ENCODE results near the gene RASGRP3. TPM values are rescaled to one million over a fixed set of nuclear protein-coding genes. Genes with fewer than 3 reads are reported as not detected.

RASGRP3 gene
- total and polyA plus RNA-seq, 2 of the 13 experiments (the other 11 are each of a cell fraction or from before 2014, with no cell fraction given) = 0.01 TPM; not detected in 1

DNA sequence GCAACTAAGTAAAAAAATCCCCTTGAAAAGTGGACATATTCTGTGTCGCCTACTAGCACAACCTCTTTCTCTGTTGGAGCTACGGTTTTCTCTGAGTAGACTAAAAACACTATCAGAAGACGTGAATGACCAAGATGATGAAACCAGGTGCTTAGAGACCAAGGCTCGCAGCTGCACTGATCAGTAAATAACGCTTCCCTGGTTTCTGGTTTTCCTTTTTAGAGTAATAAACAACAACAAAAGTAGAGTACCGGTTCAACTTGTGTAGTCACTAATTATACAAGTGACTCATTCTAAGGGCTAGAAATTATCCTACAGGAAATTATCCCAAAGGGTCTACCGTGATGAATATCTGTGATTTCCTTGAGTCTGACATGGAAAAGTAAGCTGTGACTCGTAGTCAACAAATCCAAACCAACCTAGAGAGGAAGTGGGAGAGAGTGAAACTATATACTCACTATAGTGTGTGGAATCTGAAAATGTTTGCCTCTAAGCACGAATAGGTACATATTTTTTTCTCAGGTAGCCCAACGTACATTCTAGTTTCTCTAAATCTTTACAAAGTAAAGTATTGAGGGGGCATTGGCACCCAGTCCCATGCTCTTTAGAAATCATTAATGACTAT is 17.8 kb downstream of the RASGRP3 start:
- Histone ChIP-seq H3K4me2 (ENCODE audit: low read depth, low read length) (no peak overlapping the region), H3K9ac (ENCODE audit: insufficient read depth, low read depth, low read length) (no peak overlapping the region), H3K4me1 (ENCODE audit: insufficient read depth, low read length) (no peaks in the 10 kb centered on the region), H3K27ac (ENCODE audit: extremely low read length, insufficient read depth, low read length) (no peak overlapping the region), H3K4me3 (replicated peaks in 1 of 3; ENCODE audit: insufficient read depth in 1 of 3, low read depth in 2 of 3, low read length in 3 of 3) (no peak overlapping the region), H2AFZ (ENCODE audit: low read length) (no peak overlapping the region), H3K27me3 (ENCODE audit: control insufficient read depth in 1 of 2, insufficient read depth in 2 of 2, low read length in 2 of 2) (0 out of 5 replicates have a peak, but pooled peaks cover 0 to 5% of the 10 kb centered on the region in 2 experiments), H3K9me3 (ENCODE audit: low read length) (no peaks in the 10 kb centered on the region), H3K36me3 (replicated peaks in 1 of 2; ENCODE audit: control insufficient read depth in 1 of 2, insufficient read depth in 2 of 2, low read length in 2 of 2) (no peaks in the 10 kb centered on the region), H4K20me1 (ENCODE audit: insufficient read depth, low read length) (no peaks in the 10 kb centered on the region), H3K79me2 (ENCODE audit: insufficient read depth, low read length) (no peaks in the 10 kb centered on the region)
- DNase-seq (ENCODE audit: low spot score) (no peak), FAIRE-seq (no peak), ATAC-seq (no peak)
- in situ Hi-C loops (cut with HindIII; ENCODE audit: extremely low pct_ligation_motif_present, low pct_unique_long_range_greater_than_20kb) (no loop called here), intact Hi-C loops (cut with micrococcal nuclease; ENCODE audit: unreplicated experiment) (no loop called here)
- BruUV-seq (replicated peaks) = no TSS peak
- ChIA-PET CTCF (ENCODE audit: low intra/inter-chr PET ratio, low total read pairs) (no interaction called here), POLR2A (no interaction called here)
- TF ChIP-seq ZNF432 (CRISPR knock-in tag; IDR thresholded peaks at IDR 0.05; ENCODE audit: borderline replicate concordance) (no peak), PHF21A (CRISPR knock-in tag; IDR thresholded peaks at IDR 0.05) (no peak), ZNF557 (CRISPR knock-in tag; IDR thresholded peaks at IDR 0.05) (no peak), STAT5B (CRISPR knock-in tag; IDR thresholded peaks at IDR 0.05) (no peak), GATAD1 (CRISPR knock-in tag; IDR thresholded peaks at IDR 0.05) (no peak), ZNF121 (CRISPR knock-in tag; IDR thresholded peaks at IDR 0.05) (no peak), ZNF33A (CRISPR knock-in tag; IDR thresholded peaks at IDR 0.05; ENCODE audit: borderline replicate concordance) (no peak), NFE2L2 (IDR thresholded peaks at IDR 0.05; ENCODE audit: low read length) (no peak), NFYB (CRISPR knock-in tag; IDR thresholded peaks at IDR 0.05) (no peak), HNRNPL (IDR thresholded peaks at IDR 0.05; ENCODE audit: low read depth, low read length) (no peak)
- TF ChIP-seq, protein P1, sequence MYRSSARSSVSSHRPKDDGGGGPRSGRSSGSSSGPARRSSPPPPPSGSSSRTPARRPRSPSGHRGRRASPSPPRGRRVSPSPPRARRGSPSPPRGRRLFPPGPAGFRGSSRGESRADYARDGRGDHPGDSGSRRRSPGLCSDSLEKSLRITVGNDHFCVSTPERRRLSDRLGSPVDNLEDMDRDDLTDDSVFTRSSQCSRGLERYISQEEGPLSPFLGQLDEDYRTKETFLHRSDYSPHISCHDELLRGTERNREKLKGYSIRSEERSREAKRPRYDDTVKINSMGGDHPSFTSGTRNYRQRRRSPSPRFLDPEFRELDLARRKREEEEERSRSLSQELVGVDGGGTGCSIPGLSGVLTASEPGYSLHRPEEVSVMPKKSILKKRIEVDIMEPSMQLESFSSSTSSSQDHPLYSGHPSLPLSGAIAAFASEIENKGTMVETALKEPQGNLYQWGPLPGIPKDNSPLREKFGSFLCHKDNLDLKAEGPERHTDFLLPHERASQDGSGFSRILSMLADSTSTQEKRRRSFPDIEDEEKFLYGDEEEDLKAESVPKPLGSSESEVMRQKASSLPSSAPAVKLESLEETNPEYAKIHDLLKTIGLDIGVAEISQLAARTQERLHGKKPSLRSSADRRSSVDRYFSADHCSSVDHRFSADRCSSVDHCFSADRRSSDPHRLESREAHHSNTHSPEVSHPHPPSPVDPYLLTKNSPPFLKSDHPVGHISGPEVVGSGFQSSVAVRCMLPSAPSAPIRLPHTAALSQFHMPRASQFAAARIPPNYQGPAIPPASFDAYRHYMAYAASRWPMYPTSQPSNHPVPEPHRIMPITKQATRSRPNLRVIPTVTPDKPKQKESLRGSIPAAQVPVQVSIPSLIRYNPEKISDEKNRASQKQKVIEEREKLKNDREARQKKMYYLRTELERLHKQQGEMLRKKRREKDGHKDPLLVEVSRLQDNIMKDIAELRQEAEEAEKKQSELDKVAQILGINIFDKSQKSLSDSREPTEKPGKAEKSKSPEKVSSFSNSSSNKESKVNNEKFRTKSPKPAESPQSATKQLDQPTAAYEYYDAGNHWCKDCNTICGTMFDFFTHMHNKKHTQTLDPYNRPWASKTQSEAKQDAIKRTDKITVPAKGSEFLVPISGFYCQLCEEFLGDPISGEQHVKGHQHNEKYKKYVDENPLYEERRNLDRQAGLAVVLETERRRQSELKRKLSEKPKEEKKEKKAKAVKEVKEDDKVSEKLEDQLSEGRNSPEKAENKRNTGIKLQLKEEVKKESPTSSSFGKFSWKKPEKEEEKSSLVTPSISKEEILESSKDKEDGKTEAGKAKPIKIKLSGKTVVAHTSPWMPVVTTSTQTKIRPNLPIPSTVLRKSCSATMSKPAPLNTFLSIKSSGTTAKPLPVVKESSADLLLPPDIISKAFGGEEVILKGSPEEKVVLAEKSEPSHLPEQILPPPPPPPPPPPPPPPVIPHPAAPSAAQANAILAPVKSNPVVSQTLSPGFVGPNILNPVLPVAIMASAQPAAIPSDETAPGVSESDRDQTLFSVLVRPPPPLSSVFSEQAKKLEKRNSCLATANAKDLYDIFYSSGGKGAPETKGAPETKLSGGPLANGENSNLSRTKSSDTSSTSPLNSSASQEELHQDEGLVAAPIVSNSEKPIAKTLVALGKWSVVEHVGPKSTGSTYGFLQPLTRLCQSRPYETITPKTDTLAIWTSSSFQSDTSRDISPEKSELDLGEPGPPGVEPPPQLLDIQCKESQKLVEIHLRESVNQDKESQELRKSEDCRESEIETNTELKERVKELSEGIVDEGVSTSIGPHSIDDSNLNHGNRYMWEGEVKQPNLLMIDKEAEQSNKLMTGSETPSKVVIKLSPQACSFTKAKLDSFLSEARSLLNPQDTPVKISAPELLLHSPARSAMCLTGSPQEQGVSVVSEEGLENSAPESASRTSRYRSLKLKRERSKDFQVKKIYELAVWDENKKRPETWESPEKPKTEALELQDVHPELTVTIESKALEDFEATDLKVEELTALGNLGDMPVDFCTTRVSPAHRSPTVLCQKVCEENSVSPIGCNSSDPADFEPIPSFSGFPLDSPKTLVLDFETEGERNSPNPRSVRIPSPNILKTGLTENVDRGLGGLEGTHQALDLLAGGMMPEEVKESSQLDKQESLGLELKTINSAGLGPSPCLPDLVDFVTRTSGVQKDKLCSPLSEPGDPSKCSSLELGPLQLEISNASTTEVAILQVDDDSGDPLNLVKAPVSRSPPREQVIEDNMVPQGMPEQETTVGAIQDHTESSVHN (CRISPR knock-in tag; IDR thresholded peaks at IDR 0.05) = no peak
- TF ChIP-seq, protein P2, sequence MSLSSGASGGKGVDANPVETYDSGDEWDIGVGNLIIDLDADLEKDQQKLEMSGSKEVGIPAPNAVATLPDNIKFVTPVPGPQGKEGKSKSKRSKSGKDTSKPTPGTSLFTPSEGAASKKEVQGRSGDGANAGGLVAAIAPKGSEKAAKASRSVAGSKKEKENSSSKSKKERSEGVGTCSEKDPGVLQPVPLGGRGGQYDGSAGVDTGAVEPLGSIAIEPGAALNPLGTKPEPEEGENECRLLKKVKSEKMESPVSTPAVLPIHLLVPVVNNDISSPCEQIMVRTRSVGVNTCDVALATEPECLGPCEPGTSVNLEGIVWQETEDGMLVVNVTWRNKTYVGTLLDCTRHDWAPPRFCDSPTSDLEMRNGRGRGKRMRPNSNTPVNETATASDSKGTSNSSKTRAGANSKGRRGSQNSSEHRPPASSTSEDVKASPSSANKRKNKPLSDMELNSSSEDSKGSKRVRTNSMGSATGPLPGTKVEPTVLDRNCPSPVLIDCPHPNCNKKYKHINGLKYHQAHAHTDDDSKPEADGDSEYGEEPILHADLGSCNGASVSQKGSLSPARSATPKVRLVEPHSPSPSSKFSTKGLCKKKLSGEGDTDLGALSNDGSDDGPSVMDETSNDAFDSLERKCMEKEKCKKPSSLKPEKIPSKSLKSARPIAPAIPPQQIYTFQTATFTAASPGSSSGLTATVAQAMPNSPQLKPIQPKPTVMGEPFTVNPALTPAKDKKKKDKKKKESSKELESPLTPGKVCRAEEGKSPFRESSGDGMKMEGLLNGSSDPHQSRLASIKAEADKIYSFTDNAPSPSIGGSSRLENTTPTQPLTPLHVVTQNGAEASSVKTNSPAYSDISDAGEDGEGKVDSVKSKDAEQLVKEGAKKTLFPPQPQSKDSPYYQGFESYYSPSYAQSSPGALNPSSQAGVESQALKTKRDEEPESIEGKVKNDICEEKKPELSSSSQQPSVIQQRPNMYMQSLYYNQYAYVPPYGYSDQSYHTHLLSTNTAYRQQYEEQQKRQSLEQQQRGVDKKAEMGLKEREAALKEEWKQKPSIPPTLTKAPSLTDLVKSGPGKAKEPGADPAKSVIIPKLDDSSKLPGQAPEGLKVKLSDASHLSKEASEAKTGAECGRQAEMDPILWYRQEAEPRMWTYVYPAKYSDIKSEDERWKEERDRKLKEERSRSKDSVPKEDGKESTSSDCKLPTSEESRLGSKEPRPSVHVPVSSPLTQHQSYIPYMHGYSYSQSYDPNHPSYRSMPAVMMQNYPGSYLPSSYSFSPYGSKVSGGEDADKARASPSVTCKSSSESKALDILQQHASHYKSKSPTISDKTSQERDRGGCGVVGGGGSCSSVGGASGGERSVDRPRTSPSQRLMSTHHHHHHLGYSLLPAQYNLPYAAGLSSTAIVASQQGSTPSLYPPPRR (CRISPR knock-in tag; IDR thresholded peaks at IDR 0.05; ENCODE audit: borderline replicate concordance) = no peak
- WGBS (ENCODE audit: low lambda C conversion rate) = 9% methylated on average over 10 of the region's 10 CpGs
